HCT116 (cell line): ENCODE results near the gene MIPEP. TPM values are rescaled to one million over a fixed set of nuclear protein-coding genes. Genes with fewer than 3 reads are reported as not detected.

Source experiments
- ATAC-seq: fragments of 200-7000 bp; cut with Tn5 transposase; 2 replicates; pipeline ENCODE4 v1.9.1; 2020; ENCODE audit warnings: mild to moderate bottlenecking, moderate library complexity
- BruUV-seq: library from RNA; stranded (reverse); fragments of 400-500 nt; replicated peaks from 2 replicates; lab custom pipeline; 2021; lab: Mats Ljungman, UMichigan
- CTCF ChIA-PET: fragments of 300-600 bp; sonication (Branson Sonifier 250); formaldehyde crosslinking; loops from one replicate; lab custom pipeline; 2021; ENCODE audit warnings: antibody characterized with exemption; lab: Charles Lee
- POLR2A ChIA-PET: fragments of 300-600, 350-600 bp; sonication (Branson Sonifier 250); formaldehyde crosslinking; loops from one replicate; lab custom pipeline; 2021; ENCODE audit warnings: antibody characterized with exemption; lab: Charles Lee
- RAD21 ChIA-PET, 2 experiments: fragments of 300-600 bp; sonication (Branson Sonifier 250); formaldehyde crosslinking; loops; one replicate each; lab custom pipeline; 2023; ENCODE audit warnings: low total read pairs in 2 of 2; ENCODE audit not compliant: uncharacterized antibody in 2 of 2, unreplicated experiment in 2 of 2, low non-redundant PET in 1 of 2; lab: Charles Lee
- DNase-seq: peaks from one replicate; pipeline ENCODE4 v3.0.0-alpha.2; 2010; ENCODE audit warnings: low read depth, low spot score
- H2AFZ ChIP-seq: fragments of 200-600 bp; shearing (Covaris generic), sonication (generic); 2 replicates; pipeline ENCODE4 v1.6.1; 2017; ENCODE audit warnings: low read depth, mixed run types, mixed read lengths, antibody characterized with exemption, low read length; ENCODE audit not compliant: poor library complexity, severe bottlenecking
- H3K27ac ChIP-seq: 2 replicates; pipeline ENCODE4 v1.5.1; 2012; ENCODE audit warnings: low read depth, low read length
- H3K27me3 ChIP-seq: fragments of 200-600 bp; sonication (generic); 2 replicates; pipeline ENCODE4 v1.6.1; 2016; ENCODE audit warnings: mixed run types, low read length, mixed read lengths; ENCODE audit not compliant: insufficient read depth
- H3K36me3 ChIP-seq, 2 experiments: fragments of 200-500 bp in 1 of 2; fragments of 200-600 bp in 1 of 2; sonication (Bioruptor generic) in 1 of 2; sonication (generic) in 1 of 2; 2 replicates each; pipeline versions ENCODE4 v1.5.1 to v1.6.1; 2014 to 2016; ENCODE audit warnings: low read length in 2 of 2, inconsistent platforms in 1 of 2, mixed read lengths in 1 of 2, mixed run types in 1 of 2; ENCODE audit not compliant: insufficient read depth in 2 of 2, control insufficient read depth in 1 of 2
- H3K4me1 ChIP-seq, 2 experiments: fragments of 200-600 bp in 1 of 2; sonication (generic) in 1 of 2; 2 replicates each; pipeline versions ENCODE4 v1.5.1 to v1.6.1; 2012 to 2017; ENCODE audit warnings: low read length in 2 of 2, inconsistent platforms in 1 of 2, mild to moderate bottlenecking in 1 of 2, mixed read lengths in 1 of 2, mixed run types in 1 of 2, moderate library complexity in 1 of 2; ENCODE audit not compliant: insufficient read depth in 2 of 2, control insufficient read depth in 1 of 2
- H3K4me2 ChIP-seq: fragments of 200-600 bp; sonication (generic); 2 replicates; pipeline ENCODE4 v1.6.1; 2017; ENCODE audit warnings: mixed run types, low read length, mixed read lengths
- H3K4me3 ChIP-seq, 2 experiments: fragments of 200-600 bp in 1 of 2; sonication (generic) in 1 of 2; replicated peaks in 1 of 2; 2 replicates each; pipeline ENCODE4 v1.5.1; 2011 to 2016; ENCODE audit warnings: low read length in 2 of 2, control low read depth in 1 of 2, low read depth in 1 of 2, mild to moderate bottlenecking in 1 of 2, mixed read lengths in 1 of 2, mixed run types in 1 of 2
- H3K79me2 ChIP-seq: fragments of 200-600 bp; sonication (generic); 2 replicates; pipeline ENCODE4 v1.6.1; 2017; ENCODE audit warnings: mild to moderate bottlenecking, mixed run types, low read length, moderate library complexity, mixed read lengths; ENCODE audit not compliant: insufficient read depth
- H3K9ac ChIP-seq: fragments of 200-600 bp; sonication (generic); 2 replicates; pipeline ENCODE4 v1.6.1; 2016; ENCODE audit warnings: low read length, mixed read lengths
- H3K9me2 ChIP-seq: fragments of 200-600 bp; sonication (generic), shearing (Covaris generic); 2 replicates; pipeline ENCODE4 v1.6.1; 2017; ENCODE audit warnings: mixed run types, mild to moderate bottlenecking, moderate library complexity; ENCODE audit not compliant: insufficient read depth
- H3K9me3 ChIP-seq, 2 experiments: fragments of 200-500 bp in 1 of 2; fragments of 200-600 bp in 1 of 2; sonication (Bioruptor generic) in 1 of 2; sonication (generic) in 1 of 2; 2 replicates each; pipeline ENCODE4 v1.6.1; 2014 to 2017; ENCODE audit warnings: low read length in 2 of 2, mixed read lengths in 2 of 2, inconsistent platforms in 1 of 2, low read depth in 1 of 2, mild to moderate bottlenecking in 1 of 2, mixed run types in 1 of 2, moderate library complexity in 1 of 2; ENCODE audit not compliant: control insufficient read depth in 1 of 2, insufficient read depth in 1 of 2
- H4K20me1 ChIP-seq: fragments of 200-600 bp; sonication (generic), shearing (Covaris generic); 2 replicates; pipeline ENCODE4 v1.6.1; 2017; ENCODE audit warnings: mixed run types, mild to moderate bottlenecking, moderate library complexity; ENCODE audit not compliant: insufficient read depth
- CEBPB ChIP-seq: IDR thresholded peaks from 2 replicates; pipeline ENCODE4 v1.6.1; 2012; ENCODE audit warnings: low read depth
- CTCF ChIP-seq, 3 experiments: fragments of 200-600 bp in 1 of 3; sonication (generic) in 1 of 3; IDR thresholded peaks in 2 of 3; conservative IDR thresholded peaks in 1 of 3; 2 replicates each; pipeline ENCODE4 v1.5.1; 2012 to 2017; ENCODE audit warnings: low read depth in 2 of 3, low read length in 2 of 3, antibody characterized with exemption in 1 of 3, borderline replicate concordance in 1 of 3, control low read depth in 1 of 3, mild to moderate bottlenecking in 1 of 3, mixed read lengths in 1 of 3, mixed run types in 1 of 3, moderate library complexity in 1 of 3; ENCODE audit not compliant: insufficient read depth in 1 of 3
- EGR1 ChIP-seq: IDR thresholded peaks from 2 replicates; pipeline ENCODE4 v1.6.1; 2012; ENCODE audit warnings: low read depth
- ELF1 ChIP-seq: IDR thresholded peaks from 2 replicates; pipeline ENCODE4 v1.6.1; 2012; ENCODE audit warnings: low read depth, borderline replicate concordance
- EZH2phosphoT487 ChIP-seq: fragments of 200-600 bp; IDR thresholded peaks from 2 replicates; pipeline ENCODE4 v1.6.1; 2018; ENCODE audit warnings: antibody characterized with exemption, borderline replicate concordance
- FOSL1 ChIP-seq: IDR thresholded peaks from 2 replicates; pipeline ENCODE4 v1.6.1; 2012; ENCODE audit warnings: low read depth
- MAX ChIP-seq: IDR thresholded peaks from 2 replicates; pipeline ENCODE4 v1.6.1; 2012
- POLR2A ChIP-seq: IDR thresholded peaks from 2 replicates; pipeline ENCODE4 v1.7.0; 2011; ENCODE audit warnings: borderline replicate concordance; ENCODE audit not compliant: insufficient read depth, insufficient read length; ENCODE audit errors: extremely low read depth
- RAD21 ChIP-seq: IDR thresholded peaks from 2 replicates; pipeline ENCODE4 v1.6.1; 2012; ENCODE audit warnings: low read depth, mild to moderate bottlenecking
- REST ChIP-seq: IDR thresholded peaks from 2 replicates; pipeline ENCODE4 v1.6.1; 2012; ENCODE audit warnings: low read depth
- TCF7L2 ChIP-seq: IDR thresholded peaks from 2 replicates; pipeline ENCODE4 v1.7.0; 2011; ENCODE audit warnings: borderline replicate concordance, inconsistent platforms; ENCODE audit not compliant: insufficient read depth, insufficient read length; ENCODE audit errors: extremely low read depth
- YY1 ChIP-seq: IDR thresholded peaks from 2 replicates; pipeline ENCODE4 v1.6.1; 2011; ENCODE audit warnings: low read length, low read depth, moderate library complexity, mild to moderate bottlenecking; ENCODE audit not compliant: insufficient replicate concordance; ENCODE audit errors: extremely low read depth
- ZBTB33 ChIP-seq: IDR thresholded peaks from 2 replicates; pipeline ENCODE4 v1.6.1; 2011; ENCODE audit warnings: mild to moderate bottlenecking, low read length, moderate library complexity; ENCODE audit not compliant: insufficient replicate concordance; ENCODE audit errors: extremely low read depth
- intact Hi-C: fragments of 100-400 bp; cut with micrococcal nuclease; formaldehyde crosslinking; loops from 2 replicates; pipeline ENCODE4 v1.10.0; 2022
- total RNA-seq: library from RNA; stranded (reverse); gene quantifications from one replicate; pipeline ENCODE4 v1.2.1, GENCODE V29; 2021; ENCODE audit not compliant: unreplicated experiment

The MIPEP gene
- total RNA-seq, 1 experiment from 2014 or later, result 33.3 TPM

GRCh38 chr13:23772717-23773116, 116.5 kb downstream of the MIPEP start:
- ChIA-PET CTCF (no interaction called here), POLR2A (no interaction called here), RAD21 (no interaction called here)
- ATAC-seq (no peak), DNase-seq (no peak)
- H3K27me3 ChIP-seq, result no peaks in the 10 kb centered on the region
- no peaks in the 10 kb centered on the region for H3K9me2 ChIP-seq
- no peaks in the 10 kb centered on the region for H3K36me3 ChIP-seq
- H3K79me2 ChIP-seq, result no peaks in the 10 kb centered on the region
- TF ChIP-seq MAX, result no peak
- TF ChIP-seq ELF1, result no peak
- TF ChIP-seq EGR1, result no peak
- no peak for TF ChIP-seq ZBTB33
- TF ChIP-seq TCF7L2, result no peak
- no peak for TF ChIP-seq EZH2phosphoT487
- no peak for TF ChIP-seq RAD21
- TF ChIP-seq FOSL1, result no peak
- no peak for TF ChIP-seq REST
- TF ChIP-seq CTCF (IDR thresholded peaks at IDR 0.05 in 2 of 3, conservative IDR thresholded peaks at IDR 0.05 in 1 of 3; ENCODE audit: borderline replicate concordance in 1 of 3, insufficient read depth in 1 of 3, low read depth in 2 of 3, low read length in 2 of 3), result no peak
- no peak for TF ChIP-seq CEBPB
- no peak for TF ChIP-seq YY1
- TF ChIP-seq POLR2A, result no peak
- no peak overlapping the region for H3K4me2 ChIP-seq
- H3K4me1 ChIP-seq, result no peaks in the 10 kb centered on the region
- no peak overlapping the region for H3K4me3 ChIP-seq
- no peak overlapping the region for H2AFZ ChIP-seq
- BruUV-seq, result no TSS peak
- no peaks in the 10 kb centered on the region for H4K20me1 ChIP-seq
- intact Hi-C loops, result no loop called here
- H3K9me3 ChIP-seq, result no peaks in the 10 kb centered on the region
- no peak overlapping the region for H3K9ac ChIP-seq
- H3K27ac ChIP-seq, result no peak overlapping the region
